ENCODE data around the gene VIPAS39. TPM values are rescaled to one million over a fixed set of nuclear protein-coding genes. Genes with fewer than 3 reads are reported as not detected.

VIPAS39 gene
- total and polyA plus RNA-seq, 9 of the 15 experiments (the other 6 are each of a cell fraction or from before 2014, with no cell fraction given): 5.7 to 25.6 (median 9.9) TPM

GRCh38 chr14:77457115-77457521, 283 bp downstream of the VIPAS39 start (continued):
- TF ChIP-seq PHF20 (IDR thresholded peaks at IDR 0.05; ENCODE audit: partially characterized antibody) (peak; percentile 10), ZNF511 (CRISPR knock-in tag; IDR thresholded peaks at IDR 0.05) (0 out of 2 replicates have a peak, but pooled peaks have one; percentile 45), KDM5B (IDR thresholded peaks at IDR 0.05; ENCODE audit: insufficient replicate concordance, low read depth, low read length) (peak; percentile 87), NKRF (IDR thresholded peaks at IDR 0.05; ENCODE audit: borderline replicate concordance) (peak; percentile 12; the same call in 1 of the 2 replicates), NFYB (IDR thresholded peaks at IDR 0.05; ENCODE audit: extremely low read depth, insufficient read length) (no peak), POLR2B (IDR thresholded peaks at IDR 0.05; ENCODE audit: low read depth, partially characterized antibody) (peak; percentile 55), DEAF1 (CRISPR knock-in tag; IDR thresholded peaks at IDR 0.05) (no peak)
